Transverse colon (tissue), 4 donors: Measurements from ENCODE around the gene TANGO6. TPM values are rescaled to one million over a fixed set of nuclear protein-coding genes. Genes with fewer than 3 reads are reported as not detected.

Experiments used
- DNase-seq: peaks from one replicate; pipeline ENCODE4 v3.0.0-alpha.2; 2019
- H3K27ac ChIP-seq, 4 donors: fragments of 200-600 bp; sonication (generic); 2 replicates each; pipeline ENCODE4 v1.5.1; 2016 to 2018; ENCODE audit warnings: inconsistent platforms in 4 of 4
- H3K27me3 ChIP-seq: fragments of 200-600 bp; sonication (generic); 2 replicates; pipeline ENCODE4 v1.5.1; 2017; ENCODE audit warnings: inconsistent platforms
- H3K36me3 ChIP-seq, 4 donors: fragments of 200-600 bp; sonication (generic); 2 replicates each; pipeline ENCODE4 v1.5.1; 2017 to 2019; ENCODE audit warnings: inconsistent platforms in 4 of 4
- H3K4me1 ChIP-seq, 4 donors: fragments of 200-600 bp; sonication (generic); 2 replicates each; pipeline ENCODE4 v1.5.1; 2017 to 2020; ENCODE audit warnings: inconsistent platforms in 4 of 4
- H3K4me3 ChIP-seq, 4 donors: fragments of 200-600 bp; sonication (generic); 1 replicate in 1 of 4; 2 replicates in 3 of 4; pipeline versions ENCODE4 v1.5.1 to v1.6.1; 2017 to 2019; ENCODE audit warnings: inconsistent platforms in 4 of 4
- H3K9me3 ChIP-seq, 2 donors: fragments of 200-600 bp; sonication (generic); 2 replicates each; pipeline ENCODE4 v1.5.1; 2017 to 2019; ENCODE audit warnings: inconsistent platforms in 2 of 2
- EP300 ChIP-seq: sonication (generic); formaldehyde crosslinking; IDR thresholded peaks from one replicate; pipeline ENCODE4 v1.6.1; 2017; ENCODE audit warnings: antibody characterized with exemption, low read depth
- POLR2A ChIP-seq: fragments of 450-650 bp; IDR thresholded peaks from one replicate; pipeline ENCODE4 v1.6.1; 2016; ENCODE audit warnings: antibody characterized with exemption, mild to moderate bottlenecking, moderate library complexity
- POLR2AphosphoS5 ChIP-seq, 3 donors: sonication (generic); formaldehyde crosslinking; IDR thresholded peaks; one replicate each; pipeline ENCODE4 v1.6.1; 2016; ENCODE audit warnings: antibody characterized with exemption in 3 of 3
- WGBS, 2 donors: methylation state at CpG; one replicate each; pipeline ENCODE4 v1.1.5; 2018; ENCODE audit warnings: low coverage in 1 of 2; 5-methylcytosine and 5-hydroxymethylcytosine counted together
- in situ Hi-C, 4 donors: fragments of 200-750 bp; cut with MboI; loops; one replicate each; pipeline versions ENCODE4 v1.15.0 to v1.15.1; 2017; ENCODE audit warnings: low sequenced_read_pairs in 3 of 4, low pct_ligation_motif_present in 1 of 4, low pct_unique_long_range_greater_than_20kb in 1 of 4
- intact Hi-C: fragments of 100-400 bp; cut with DNase I; formaldehyde crosslinking; loops from one replicate; pipeline ENCODE4 v1.15.1; 2023; ENCODE audit warnings: low total_unique reads
- total RNA-seq, 4 donors: library from RNA; depleted of rRNA; stranded (reverse); fragments of >200 nt; gene quantifications; one replicate each; pipeline ENCODE4 v1.1.0, GENCODE V29; 2016
- TF ChIP-seq, protein P1 (sequence below), 5 experiments: fragments of 200-600 bp in 3 of 5; fragments of 450-650 bp in 2 of 5; sonication (generic) in 3 of 5; IDR thresholded peaks; 1 replicate in 2 of 5; 2 replicates in 3 of 5; pipeline ENCODE4 v1.5.1; 2016 to 2017; ENCODE audit warnings: antibody characterized with exemption in 5 of 5, inconsistent platforms in 3 of 5, mild to moderate bottlenecking in 2 of 5, moderate library complexity in 1 of 5

TANGO6 gene
- total RNA-seq, 4 donors from 2014 or later, result 10.6 to 55.4 (median 22.8) TPM

DNA sequence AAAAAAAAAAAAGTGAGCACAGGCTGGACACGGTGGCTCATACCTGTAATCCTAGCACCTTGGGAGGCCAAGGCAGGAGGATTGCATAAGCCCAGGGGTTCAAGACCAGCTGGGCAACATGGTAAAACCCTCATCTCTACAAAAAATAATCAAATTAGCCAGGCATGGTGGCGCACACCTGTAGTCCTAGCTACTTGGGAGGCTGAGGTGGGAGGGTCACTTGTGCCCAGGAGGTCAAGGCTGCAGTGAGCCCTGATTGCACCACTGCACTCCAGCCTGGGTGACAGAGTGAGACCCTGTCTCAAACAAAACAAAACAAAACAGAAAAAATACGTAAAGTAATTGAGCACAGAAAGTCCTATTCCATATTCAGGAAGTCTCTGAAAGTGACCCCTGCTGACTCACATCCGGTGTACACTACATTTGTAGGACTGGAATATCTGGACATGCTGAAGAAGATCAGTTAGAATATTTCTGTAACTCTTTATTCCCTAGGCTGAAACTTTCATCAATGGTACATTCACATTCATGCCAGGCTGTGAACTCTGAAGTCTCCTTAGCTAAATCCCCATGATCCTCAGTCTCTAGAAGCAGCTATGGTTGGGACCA, 196.1 kb downstream of the TANGO6 start:
- intact Hi-C loops, result no loop called here
- H3K27me3 ChIP-seq, result no peaks in the 10 kb centered on the region
- 85% methylated on average over 4 of the region's 4 CpGs; no CpG with 5 or more reads in 1 of the 2 donors for WGBS, 2 donors
- H3K4me1 ChIP-seq, result peaks cover 0 to 7% (median 0%) of the 10 kb centered on the region in 4 donors
- DNase-seq, result no peak
- no peaks in the 10 kb centered on the region for H3K9me3 ChIP-seq
- peak overlapping the region in 1 of 4 donors; percentile 47 for H3K27ac ChIP-seq
- in situ Hi-C loops, result no loop called here
- no peak overlapping the region for H3K4me3 ChIP-seq
- H3K36me3 ChIP-seq, result peaks cover 0 to 9% (median under 1%) of the 10 kb centered on the region in 4 donors
- TF ChIP-seq EP300 (no peak), POLR2A (no peak), POLR2AphosphoS5 (IDR thresholded peaks at IDR 0.05) (no peak)
- TF ChIP-seq, protein P1, sequence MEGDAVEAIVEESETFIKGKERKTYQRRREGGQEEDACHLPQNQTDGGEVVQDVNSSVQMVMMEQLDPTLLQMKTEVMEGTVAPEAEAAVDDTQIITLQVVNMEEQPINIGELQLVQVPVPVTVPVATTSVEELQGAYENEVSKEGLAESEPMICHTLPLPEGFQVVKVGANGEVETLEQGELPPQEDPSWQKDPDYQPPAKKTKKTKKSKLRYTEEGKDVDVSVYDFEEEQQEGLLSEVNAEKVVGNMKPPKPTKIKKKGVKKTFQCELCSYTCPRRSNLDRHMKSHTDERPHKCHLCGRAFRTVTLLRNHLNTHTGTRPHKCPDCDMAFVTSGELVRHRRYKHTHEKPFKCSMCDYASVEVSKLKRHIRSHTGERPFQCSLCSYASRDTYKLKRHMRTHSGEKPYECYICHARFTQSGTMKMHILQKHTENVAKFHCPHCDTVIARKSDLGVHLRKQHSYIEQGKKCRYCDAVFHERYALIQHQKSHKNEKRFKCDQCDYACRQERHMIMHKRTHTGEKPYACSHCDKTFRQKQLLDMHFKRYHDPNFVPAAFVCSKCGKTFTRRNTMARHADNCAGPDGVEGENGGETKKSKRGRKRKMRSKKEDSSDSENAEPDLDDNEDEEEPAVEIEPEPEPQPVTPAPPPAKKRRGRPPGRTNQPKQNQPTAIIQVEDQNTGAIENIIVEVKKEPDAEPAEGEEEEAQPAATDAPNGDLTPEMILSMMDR (IDR thresholded peaks at IDR 0.05), result no peak

DNA sequence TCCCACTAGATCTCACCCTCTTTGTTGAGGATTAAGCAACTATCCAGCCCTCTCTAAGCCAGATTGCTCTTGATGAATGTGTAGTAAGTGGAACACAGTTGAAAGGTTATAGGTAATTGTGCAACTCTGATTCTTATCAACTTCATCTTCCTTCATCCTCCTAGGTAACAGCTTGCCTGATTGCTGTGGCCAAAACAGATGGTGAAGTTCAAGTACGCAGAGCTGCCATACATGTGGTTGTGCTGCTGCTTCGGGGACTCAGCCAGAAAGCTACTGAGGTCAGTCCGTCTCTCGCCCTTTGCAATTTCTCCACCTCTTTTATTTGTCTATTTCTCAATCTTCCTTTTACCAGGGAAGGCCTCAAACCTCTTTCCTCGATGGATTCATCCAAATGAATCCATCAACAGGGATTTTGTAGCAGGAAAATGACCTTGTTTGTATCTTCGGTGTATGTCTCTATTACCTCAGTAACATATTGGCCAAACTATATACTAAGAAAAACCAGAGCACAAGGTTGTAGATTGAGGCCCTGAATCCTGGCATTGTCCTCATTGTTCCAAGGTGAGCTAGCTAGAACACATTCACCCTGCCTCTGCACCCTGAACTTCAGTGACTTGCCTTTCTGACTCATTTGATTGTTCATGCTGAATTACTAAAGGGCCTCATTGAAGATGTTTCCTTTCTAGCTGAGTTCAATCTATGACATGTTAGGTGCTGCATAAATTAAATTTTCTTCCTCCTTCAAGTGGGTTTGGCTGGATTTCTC, 197.0 kb downstream of the TANGO6 start:
- intact Hi-C loops, result no loop called here
- Histone ChIP-seq H3K4me1 (peaks cover 0 to 7% (median 0%) of the 10 kb centered on the region in 4 donors), H3K9me3 (no peaks in the 10 kb centered on the region), H3K4me3 (no peak overlapping the region), H3K36me3 (peaks cover 0 to 9% (median under 1%) of the 10 kb centered on the region in 4 donors), H3K27ac (peak overlapping the region in 3 of 4 donors; percentile 23 to 47 (median 41)), H3K27me3 (no peaks in the 10 kb centered on the region)
- TF ChIP-seq POLR2A, result no peak
- no peak for TF ChIP-seq EP300
- TF ChIP-seq POLR2AphosphoS5 (IDR thresholded peaks at IDR 0.05), result peak in 1 of 3 donors; percentile 16
- TF ChIP-seq, protein P1 (IDR thresholded peaks at IDR 0.05), result no peak
- in situ Hi-C loops, result no loop called here
- no peak for DNase-seq
- WGBS, 2 donors, result 94 to 100% methylated on average over 2 to 6 of the region's 6 CpGs

DNA sequence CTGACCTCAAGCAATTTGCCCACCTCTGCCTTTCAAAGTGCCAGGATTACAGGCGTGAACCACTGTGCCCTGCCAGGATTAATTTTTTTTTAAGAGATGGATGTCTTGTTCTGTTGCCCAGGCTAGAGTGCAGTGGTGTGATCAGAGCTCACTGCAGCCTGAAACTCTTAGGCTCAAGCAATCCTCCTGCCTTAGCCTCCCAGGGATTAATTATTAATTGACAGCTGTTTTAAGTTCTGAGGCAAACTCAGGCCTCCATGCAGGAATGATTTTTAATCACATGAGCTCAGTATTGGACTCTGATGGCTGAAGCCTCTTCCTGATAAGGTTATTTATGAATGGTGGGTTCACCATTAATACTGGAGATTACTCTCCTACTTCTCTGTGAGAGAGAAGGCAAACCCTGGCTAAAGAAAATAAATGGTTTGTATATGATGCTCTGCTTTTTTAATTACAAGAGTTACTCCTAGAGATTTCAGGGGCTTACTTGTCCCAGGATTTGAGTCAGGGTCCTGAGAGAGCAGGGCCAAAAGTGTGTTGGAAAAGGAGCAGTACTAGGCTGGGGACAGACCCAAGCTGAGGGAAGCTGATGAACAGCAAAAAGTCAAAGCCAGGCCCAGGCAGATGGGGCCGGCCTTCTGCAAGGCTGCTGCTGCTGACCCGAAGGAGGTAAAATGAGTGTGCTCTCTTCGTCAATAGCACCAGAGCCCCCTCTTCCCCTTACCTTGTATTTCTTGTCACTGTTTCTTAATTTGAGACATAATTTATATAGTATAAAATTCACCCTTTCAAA, 205.2 kb downstream of the TANGO6 start:
- intact Hi-C loops (no loop called here), in situ Hi-C loops (no loop called here)
- Histone ChIP-seq H3K9me3 (no peaks in the 10 kb centered on the region), H3K27ac (no peak overlapping the region), H3K4me1 (peaks cover 0 to 11% (median 0%) of the 10 kb centered on the region in 4 donors), H3K4me3 (no peak overlapping the region), H3K27me3 (no peaks in the 10 kb centered on the region), H3K36me3 (no peaks in the 10 kb centered on the region)
- no peak for TF ChIP-seq POLR2AphosphoS5 (IDR thresholded peaks at IDR 0.05)
- TF ChIP-seq, protein P1 (IDR thresholded peaks at IDR 0.05), result no peak
- TF ChIP-seq EP300, result no peak
- no peak for TF ChIP-seq POLR2A
- DNase-seq, result no peak
- 91 to 97% methylated on average over 3 to 4 of the region's 4 CpGs for WGBS, 2 donors

DNA sequence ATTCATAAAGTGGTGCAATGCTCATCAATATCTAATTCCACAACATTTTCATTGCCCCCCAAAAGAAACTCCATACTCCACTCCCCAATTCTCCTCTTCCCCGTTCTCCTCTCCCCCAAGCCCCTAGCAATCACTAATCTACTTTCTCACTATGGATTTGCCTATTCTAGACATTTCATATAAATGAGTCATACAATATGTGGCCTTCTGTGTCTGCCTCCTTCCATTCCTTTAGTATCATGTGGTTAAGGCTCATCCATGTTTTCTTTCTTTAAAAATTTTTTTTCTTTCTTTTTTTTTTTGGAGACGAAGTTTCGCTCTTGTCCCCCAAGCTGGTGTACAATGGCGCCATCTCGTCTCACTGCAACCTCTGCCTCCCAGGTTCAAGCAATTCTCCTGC, 205.8 kb downstream of the TANGO6 start:
- 92 to 96% methylated on average over 2 to 5 of the region's 5 CpGs for WGBS, 2 donors
- TF ChIP-seq, protein P1 (IDR thresholded peaks at IDR 0.05), result no peak
- TF ChIP-seq POLR2A (no peak), POLR2AphosphoS5 (IDR thresholded peaks at IDR 0.05) (no peak), EP300 (no peak)
- in situ Hi-C loops, result no loop called here

More for the DNA sequence above, 205.8 kb downstream of the TANGO6 start:
- H3K27me3 ChIP-seq, result no peaks in the 10 kb centered on the region
- no peaks in the 10 kb centered on the region for H3K36me3 ChIP-seq
- peaks cover 0 to 11% (median 0%) of the 10 kb centered on the region in 4 donors for H3K4me1 ChIP-seq
- H3K27ac ChIP-seq, result no peak overlapping the region
- intact Hi-C loops, result no loop called here
- DNase-seq, result no peak
- H3K4me3 ChIP-seq, result no peak overlapping the region
- H3K9me3 ChIP-seq, result no peaks in the 10 kb centered on the region
